PC-9 (cell line): ENCODE measurements around the gene STN1.

Experiments
- EZH2 ChIP-seq: fragments of 200-600 bp; sonication (generic); IDR thresholded peaks from 2 replicates; pipeline ENCODE4 v1.8.0; 2017; ENCODE audit warnings: antibody characterized with exemption, low read depth
- TF ChIP-seq, protein P1 (sequence below): fragments of 200-600 bp; sonication (generic); conservative IDR thresholded peaks from 2 replicates; pipeline ENCODE4 v1.6.1; 2017; ENCODE audit warnings: mixed run types, antibody characterized with exemption, mild to moderate bottlenecking, moderate library complexity

DNA sequence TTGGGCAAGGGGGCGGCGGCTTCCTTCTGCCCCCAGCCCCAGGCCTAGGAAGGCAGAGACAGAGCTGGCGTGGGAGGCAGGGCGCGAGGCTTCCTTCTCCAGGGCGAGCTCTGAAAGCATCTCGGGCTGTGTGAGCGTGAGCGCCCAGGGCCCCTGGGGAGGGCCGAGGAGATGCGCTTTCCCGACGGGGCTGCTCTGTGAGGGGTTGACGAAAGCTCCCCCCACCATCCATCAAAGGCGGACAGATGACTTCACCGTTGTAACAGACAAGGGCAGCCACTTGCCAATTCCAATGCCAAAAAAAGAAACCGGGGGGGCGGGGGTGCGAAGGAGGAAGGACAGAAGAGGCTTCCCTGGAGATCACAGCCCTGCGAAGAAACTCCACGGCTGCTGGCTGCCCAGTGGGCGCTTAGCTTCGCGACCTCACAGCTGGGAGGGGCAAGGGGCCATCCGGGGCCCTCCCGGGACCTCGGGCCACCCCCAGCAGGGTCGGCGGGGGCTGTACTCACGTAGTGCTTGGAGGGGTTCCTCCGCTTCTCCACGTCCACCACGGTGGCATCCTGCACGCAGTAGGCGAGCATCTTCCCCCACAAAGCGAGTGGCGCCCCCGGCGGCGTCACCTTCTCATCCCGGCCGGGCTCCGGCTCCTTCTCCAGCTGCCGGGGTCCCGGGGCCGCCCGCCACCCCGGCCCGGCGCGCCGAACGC, 63.1 kb downstream of the STN1 start:
- TF ChIP-seq, protein P1, sequence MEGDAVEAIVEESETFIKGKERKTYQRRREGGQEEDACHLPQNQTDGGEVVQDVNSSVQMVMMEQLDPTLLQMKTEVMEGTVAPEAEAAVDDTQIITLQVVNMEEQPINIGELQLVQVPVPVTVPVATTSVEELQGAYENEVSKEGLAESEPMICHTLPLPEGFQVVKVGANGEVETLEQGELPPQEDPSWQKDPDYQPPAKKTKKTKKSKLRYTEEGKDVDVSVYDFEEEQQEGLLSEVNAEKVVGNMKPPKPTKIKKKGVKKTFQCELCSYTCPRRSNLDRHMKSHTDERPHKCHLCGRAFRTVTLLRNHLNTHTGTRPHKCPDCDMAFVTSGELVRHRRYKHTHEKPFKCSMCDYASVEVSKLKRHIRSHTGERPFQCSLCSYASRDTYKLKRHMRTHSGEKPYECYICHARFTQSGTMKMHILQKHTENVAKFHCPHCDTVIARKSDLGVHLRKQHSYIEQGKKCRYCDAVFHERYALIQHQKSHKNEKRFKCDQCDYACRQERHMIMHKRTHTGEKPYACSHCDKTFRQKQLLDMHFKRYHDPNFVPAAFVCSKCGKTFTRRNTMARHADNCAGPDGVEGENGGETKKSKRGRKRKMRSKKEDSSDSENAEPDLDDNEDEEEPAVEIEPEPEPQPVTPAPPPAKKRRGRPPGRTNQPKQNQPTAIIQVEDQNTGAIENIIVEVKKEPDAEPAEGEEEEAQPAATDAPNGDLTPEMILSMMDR, result no peak; the same call in 1 of the 2 replicates
- no peak for TF ChIP-seq EZH2
